GM12872 (cell line): ENCODE data around the gene CRYBG1.

Experiments
- CTCF ChIP-seq: IDR thresholded peaks from 3 replicates; pipeline ENCODE4 v1.5.1; 2011; ENCODE audit warnings: low read depth, mild to moderate bottlenecking, low read length, moderate library complexity; ENCODE audit not compliant: insufficient read depth

Gene CRYBG1

GRCh38 chr6:106486236-106486635 lies 125.7 kb downstream of the CRYBG1 start:
- TF ChIP-seq CTCF = no peak

- no peak for TF ChIP-seq CTCF
Measured at GRCh38 chr6:106488494-106489370, 128.2 kb downstream of the CRYBG1 start.

GRCh38 chr6:106490030-106490429 lies 129.5 kb downstream of the CRYBG1 start:
- no peak for TF ChIP-seq CTCF

- no peak for TF ChIP-seq CTCF
Measured at GRCh38 chr6:106490436-106490835, 129.9 kb downstream of the CRYBG1 start.

- no peak for TF ChIP-seq CTCF
Measured at GRCh38 chr6:106490974-106491373, 130.5 kb downstream of the CRYBG1 start.

- no peak for TF ChIP-seq CTCF
Measured at GRCh38 chr6:106495014-106495413, 134.5 kb downstream of the CRYBG1 start.

GRCh38 chr6:106496823-106497222 lies 136.3 kb downstream of the CRYBG1 start:
- TF ChIP-seq CTCF = no peak

- no peak for TF ChIP-seq CTCF
Measured at GRCh38 chr6:106501960-106502371, 141.4 kb downstream of the CRYBG1 start.
